BLaER1 (cell line): ENCODE measurements around the gene TMEM121B.
"Not testable (repeated sequence)": the region's sequence is repeated elsewhere in the genome, so short reads cannot be mapped to it uniquely, and the experiment has no call there.

Experiments
- H3K27ac ChIP-seq: shearing (Covaris generic); formaldehyde crosslinking; 2 replicates; pipeline ENCODE4 v1.8.1; 2022
- H3K27me3 ChIP-seq: shearing (Covaris generic); formaldehyde crosslinking; 2 replicates; pipeline ENCODE4 v1.8.1; 2022
- H3K36me3 ChIP-seq: shearing (Covaris generic); formaldehyde crosslinking; 2 replicates; pipeline ENCODE4 v1.8.1; 2022
- H3K4me1 ChIP-seq: shearing (Covaris generic); formaldehyde crosslinking; 2 replicates; pipeline ENCODE4 v1.8.1; 2022
- H3K4me2 ChIP-seq: shearing (Covaris generic); formaldehyde crosslinking; 2 replicates; pipeline ENCODE4 v1.8.1; 2022
- H3K4me3 ChIP-seq: shearing (Covaris generic); formaldehyde crosslinking; 2 replicates; pipeline ENCODE4 v1.8.1; 2022
- H3K9ac ChIP-seq: shearing (Covaris generic); formaldehyde crosslinking; 2 replicates; pipeline ENCODE4 v1.8.1; 2022
- H3K9me3 ChIP-seq: shearing (Covaris generic); formaldehyde crosslinking; 2 replicates; pipeline ENCODE4 v1.8.1; 2022
- H4K20me1 ChIP-seq: shearing (Covaris generic); formaldehyde crosslinking; 2 replicates; pipeline ENCODE4 v1.8.1; 2022
- Cebpa-rat ChIP-seq: shearing (Covaris generic); IDR thresholded peaks from 2 replicates; pipeline ENCODE4 v1.8.1; 2022

TMEM121B gene

DNA sequence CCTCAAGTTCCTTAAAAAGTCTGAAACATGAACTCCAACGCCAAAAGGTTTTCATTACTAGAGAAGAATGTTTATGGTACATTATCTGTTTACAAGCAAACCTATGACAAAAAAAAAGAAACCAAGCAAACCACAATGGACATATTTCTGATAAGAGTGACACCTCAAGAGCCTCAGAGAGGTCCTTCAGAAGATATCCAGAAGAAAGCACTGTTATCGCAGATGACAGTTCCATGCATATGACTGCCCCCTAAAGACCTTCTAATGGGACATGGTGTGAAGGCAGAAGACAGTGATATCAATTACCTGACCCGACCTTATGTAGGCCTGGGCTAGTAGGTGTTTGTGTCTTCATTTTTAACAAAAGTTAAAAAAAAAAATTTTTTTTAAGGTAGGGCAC lies 34.8 kb upstream of the TMEM121B start:
- H3K27ac ChIP-seq, result no peak overlapping the region
- peak overlapping the region; percentile 95 for H3K4me2 ChIP-seq
- no peak overlapping the region for H3K4me3 ChIP-seq
- peaks cover 20% of the 10 kb centered on the region; the same call in 1 of the 2 replicates for H3K36me3 ChIP-seq
- H3K9me3 ChIP-seq, result no peaks in the 10 kb centered on the region
- H3K27me3 ChIP-seq, result no peaks in the 10 kb centered on the region
- H3K9ac ChIP-seq, result no peak overlapping the region
- peaks cover 50% of the 10 kb centered on the region for H3K4me1 ChIP-seq
- peaks cover 77% of the 10 kb centered on the region for H4K20me1 ChIP-seq
- no peak for TF ChIP-seq Cebpa-rat

DNA sequence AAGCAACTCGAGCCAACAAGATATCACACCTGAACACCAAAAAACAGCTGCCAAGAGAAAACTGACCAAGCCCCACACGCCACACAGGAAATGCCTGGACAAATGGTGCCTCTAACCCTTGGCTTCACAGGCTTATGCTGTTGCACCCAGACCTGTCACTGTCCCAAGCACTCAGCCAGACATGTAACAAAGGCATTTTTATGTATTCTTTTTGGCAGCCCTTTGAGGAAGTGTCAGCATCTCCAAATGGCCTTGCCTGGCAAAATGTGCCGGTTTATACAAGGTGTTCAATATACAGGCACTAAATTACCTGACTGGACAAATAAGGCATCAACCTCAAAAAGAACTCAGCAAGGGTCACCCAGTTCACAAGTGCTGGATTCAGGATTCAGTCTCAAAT lies 31.8 kb upstream of the TMEM121B start:
- peaks cover 42% of the 10 kb centered on the region for H3K4me1 ChIP-seq
- no peak overlapping the region for H3K9ac ChIP-seq
- no peak overlapping the region for H3K27ac ChIP-seq
- H3K4me3 ChIP-seq, result no peak overlapping the region
- H4K20me1 ChIP-seq, result peaks cover 100% of the 10 kb centered on the region
- H3K4me2 ChIP-seq, result no peak overlapping the region
- H3K36me3 ChIP-seq, result peaks cover 40% of the 10 kb centered on the region
- H3K9me3 ChIP-seq, result no peaks in the 10 kb centered on the region
- no peak for TF ChIP-seq Cebpa-rat
- no peaks in the 10 kb centered on the region for H3K27me3 ChIP-seq

DNA sequence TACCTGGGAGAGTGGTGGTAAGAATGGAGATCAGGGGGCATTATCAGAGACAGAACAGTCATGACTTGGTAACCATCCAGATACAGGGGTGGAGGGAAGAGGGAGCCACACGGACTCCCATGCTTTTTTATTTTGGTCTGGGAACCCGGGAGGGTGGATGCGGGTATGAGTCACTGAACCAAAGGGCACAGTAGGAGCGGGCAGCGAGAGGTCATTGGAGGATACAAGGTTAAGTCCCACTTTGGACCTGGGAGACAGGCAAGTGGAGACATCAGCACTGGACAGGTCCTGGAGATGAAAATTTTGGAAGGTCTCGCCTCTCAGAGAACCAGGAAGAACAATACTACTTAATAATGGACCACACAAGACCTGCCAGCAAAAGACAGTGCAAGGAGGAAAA lies 31.2 kb upstream of the TMEM121B start:
- TF ChIP-seq Cebpa-rat, result no peak
- H4K20me1 ChIP-seq, result peaks cover 100% of the 10 kb centered on the region

DNA sequence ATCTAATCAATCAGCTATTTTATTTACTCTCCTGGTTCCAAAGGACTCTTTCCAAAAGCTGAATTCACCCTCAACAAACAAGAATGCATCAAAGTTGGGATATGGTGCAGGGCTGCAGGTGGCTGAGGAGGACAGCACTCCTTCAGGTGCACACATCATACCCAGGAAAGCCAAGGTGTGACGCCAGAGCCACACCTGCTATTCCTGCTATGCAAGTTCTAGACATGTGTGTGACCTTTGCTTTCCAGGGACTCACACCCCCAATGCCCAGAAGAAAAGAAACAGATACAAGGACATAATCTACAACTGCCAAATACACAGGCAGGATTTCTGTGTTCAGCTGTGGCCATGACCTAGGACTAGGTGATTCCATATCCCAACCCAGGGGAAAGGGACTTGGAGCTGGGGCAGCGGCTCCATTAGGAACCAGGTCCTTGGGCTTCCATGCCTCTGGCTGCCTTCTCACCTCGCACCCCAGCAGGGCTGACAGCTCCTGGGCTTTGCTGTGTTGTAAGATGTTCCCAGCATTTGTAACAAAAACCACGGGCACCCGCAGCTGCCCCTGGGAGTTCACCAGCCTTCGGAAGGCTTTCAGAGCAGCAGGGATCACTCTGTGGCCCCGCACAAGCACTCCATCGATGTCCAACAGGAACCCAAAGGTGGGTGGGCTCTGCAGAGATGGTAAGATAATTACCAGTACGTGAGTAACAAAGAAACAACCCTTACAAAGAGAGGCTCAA lies 28.1 kb upstream of the TMEM121B start:
- Histone ChIP-seq H3K4me2 (no peak overlapping the region), H3K4me1 (peaks cover 20% of the 10 kb centered on the region), H3K36me3 (peaks cover 72% of the 10 kb centered on the region), H3K9ac (no peak overlapping the region), H3K9me3 (no peaks in the 10 kb centered on the region), H3K27ac (no peak overlapping the region), H3K27me3 (no peaks in the 10 kb centered on the region), H4K20me1 (peaks cover 97% of the 10 kb centered on the region), H3K4me3 (no peak overlapping the region)
- TF ChIP-seq Cebpa-rat, result no peak

More for the DNA sequence above, 31.2 kb upstream of the TMEM121B start:
- Histone ChIP-seq H3K36me3 (peaks cover 47% of the 10 kb centered on the region), H3K27ac (no peak overlapping the region), H3K4me1 (peaks cover 36% of the 10 kb centered on the region), H3K9ac (no peak overlapping the region), H3K27me3 (no peaks in the 10 kb centered on the region), H3K4me3 (no peak overlapping the region), H3K4me2 (no peak overlapping the region), H3K9me3 (no peaks in the 10 kb centered on the region)

DNA sequence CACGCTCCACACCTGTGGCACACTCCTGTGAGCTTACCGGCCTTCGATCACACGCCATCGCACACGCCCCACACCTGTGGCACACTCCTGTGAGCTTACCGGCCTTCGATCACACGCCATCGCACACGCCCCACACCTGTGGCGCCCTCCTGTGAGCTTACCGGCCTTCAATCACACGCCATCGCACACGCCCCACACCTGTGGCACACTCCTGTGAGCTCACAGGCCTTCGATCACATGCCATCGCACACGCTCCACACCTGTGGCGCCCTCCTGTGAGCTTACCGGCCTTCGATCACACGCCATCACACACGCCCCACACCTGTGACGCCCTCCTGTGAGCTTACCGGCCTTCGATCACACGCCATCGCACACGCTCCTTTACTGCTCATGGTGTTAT lies 26.3 kb upstream of the TMEM121B start:
- peaks cover 97% of the 10 kb centered on the region for H4K20me1 ChIP-seq
- not testable (repeated sequence) for H3K9ac ChIP-seq, H3K9me3 ChIP-seq, H3K4me3 ChIP-seq, H3K27me3 ChIP-seq, H3K27ac ChIP-seq, H3K4me2 ChIP-seq
- H3K4me1 ChIP-seq, result peaks cover 20% of the 10 kb centered on the region
- peaks cover 76% of the 10 kb centered on the region for H3K36me3 ChIP-seq

DNA sequence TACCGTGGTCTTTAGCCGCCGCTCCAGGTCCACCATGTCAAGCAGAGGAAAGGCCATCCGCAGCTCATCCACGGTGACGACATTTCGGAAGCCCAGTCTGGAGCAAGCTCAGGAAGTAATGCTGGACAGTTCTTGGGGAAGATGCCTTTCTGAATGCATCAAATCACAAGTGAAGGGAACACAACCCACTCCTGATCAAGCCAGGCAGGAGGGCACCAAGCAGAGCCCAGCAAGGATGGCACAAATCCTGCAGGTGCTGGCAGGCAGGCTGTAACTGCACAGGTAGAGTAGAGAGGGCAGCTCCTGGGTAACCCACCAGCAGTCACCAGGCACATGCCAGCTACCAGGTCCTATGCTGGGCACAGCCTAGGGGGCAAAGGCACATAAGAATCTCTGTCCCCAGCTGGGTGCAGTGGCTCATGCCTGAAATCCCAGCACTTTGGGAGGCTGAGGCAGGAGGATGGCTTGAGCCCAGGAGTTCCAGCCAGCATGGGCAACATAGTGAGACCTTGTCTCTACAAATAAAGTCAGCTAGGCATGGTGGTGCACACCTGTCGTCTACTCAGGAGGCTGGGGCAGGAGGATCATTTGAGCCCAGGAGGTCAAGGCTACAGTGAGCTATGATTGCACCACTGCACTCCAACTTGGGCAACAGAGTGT lies 24.0 kb upstream of the TMEM121B start:
- no peaks in the 10 kb centered on the region for H3K9me3 ChIP-seq
- peaks cover 20% of the 10 kb centered on the region for H3K4me1 ChIP-seq
- no peak overlapping the region for H3K4me3 ChIP-seq
- H3K27ac ChIP-seq, result no peak overlapping the region
- H3K9ac ChIP-seq, result no peak overlapping the region
- no peak overlapping the region for H3K4me2 ChIP-seq
- peaks cover 98% of the 10 kb centered on the region for H3K36me3 ChIP-seq
- TF ChIP-seq Cebpa-rat, result no peak
- no peaks in the 10 kb centered on the region for H3K27me3 ChIP-seq
- H4K20me1 ChIP-seq, result peaks cover 97% of the 10 kb centered on the region

DNA sequence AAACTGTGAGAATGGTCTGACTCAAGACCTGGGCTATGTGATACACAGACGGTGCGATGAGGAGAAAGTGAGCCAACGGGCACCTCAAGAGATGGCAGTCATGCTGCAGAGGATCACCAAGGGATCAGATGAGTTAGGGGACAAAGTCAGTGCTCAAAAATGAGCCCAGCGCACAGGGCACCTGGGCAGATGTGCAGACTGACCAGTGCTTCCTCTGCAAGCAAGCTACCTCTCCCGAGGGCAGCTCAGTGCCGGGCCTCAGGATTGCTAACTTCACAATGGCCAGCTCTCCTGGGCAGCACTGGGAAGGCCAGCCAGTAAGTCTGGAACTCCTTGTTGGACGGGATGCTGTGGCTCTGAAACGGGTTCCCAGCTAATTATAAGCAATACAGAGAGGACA lies 22.7 kb upstream of the TMEM121B start:
- H3K4me2 ChIP-seq, result no peak overlapping the region
- H3K9ac ChIP-seq, result no peak overlapping the region
- H3K27me3 ChIP-seq, result no peaks in the 10 kb centered on the region
- H3K4me3 ChIP-seq, result no peak overlapping the region
- H4K20me1 ChIP-seq, result peaks cover 97% of the 10 kb centered on the region
- H3K4me1 ChIP-seq, result peaks cover 10% of the 10 kb centered on the region
- H3K9me3 ChIP-seq, result no peaks in the 10 kb centered on the region
- TF ChIP-seq Cebpa-rat, result no peak
- H3K36me3 ChIP-seq, result peaks cover 100% of the 10 kb centered on the region
- H3K27ac ChIP-seq, result no peak overlapping the region

DNA sequence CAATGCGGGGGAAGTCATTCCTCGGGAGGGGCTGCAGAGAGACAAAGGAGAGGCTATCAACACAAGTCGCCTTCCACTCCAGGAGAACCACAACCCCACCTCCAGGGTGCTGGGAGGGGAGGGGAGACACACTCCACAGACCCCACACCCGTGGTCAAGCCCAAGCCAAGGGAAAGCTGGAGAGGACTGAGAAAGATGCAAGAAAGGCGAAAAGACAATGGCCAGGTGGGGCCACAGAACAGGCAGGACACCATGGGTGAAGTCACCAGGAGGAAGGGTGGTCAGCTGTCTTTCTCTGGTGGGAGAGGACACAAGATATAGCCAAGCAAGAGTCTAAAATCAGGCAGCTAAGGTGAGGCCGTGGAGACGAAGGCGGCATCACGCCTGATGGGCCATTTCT lies 21.9 kb upstream of the TMEM121B start:
- Histone ChIP-seq H3K4me3 (no peak overlapping the region), H3K9me3 (no peaks in the 10 kb centered on the region), H3K9ac (no peak overlapping the region), H4K20me1 (peaks cover 97% of the 10 kb centered on the region), H3K4me1 (peaks cover 10% of the 10 kb centered on the region), H3K27ac (no peak overlapping the region), H3K36me3 (peaks cover 100% of the 10 kb centered on the region), H3K27me3 (no peaks in the 10 kb centered on the region), H3K4me2 (no peak overlapping the region)
- no peak for TF ChIP-seq Cebpa-rat

DNA sequence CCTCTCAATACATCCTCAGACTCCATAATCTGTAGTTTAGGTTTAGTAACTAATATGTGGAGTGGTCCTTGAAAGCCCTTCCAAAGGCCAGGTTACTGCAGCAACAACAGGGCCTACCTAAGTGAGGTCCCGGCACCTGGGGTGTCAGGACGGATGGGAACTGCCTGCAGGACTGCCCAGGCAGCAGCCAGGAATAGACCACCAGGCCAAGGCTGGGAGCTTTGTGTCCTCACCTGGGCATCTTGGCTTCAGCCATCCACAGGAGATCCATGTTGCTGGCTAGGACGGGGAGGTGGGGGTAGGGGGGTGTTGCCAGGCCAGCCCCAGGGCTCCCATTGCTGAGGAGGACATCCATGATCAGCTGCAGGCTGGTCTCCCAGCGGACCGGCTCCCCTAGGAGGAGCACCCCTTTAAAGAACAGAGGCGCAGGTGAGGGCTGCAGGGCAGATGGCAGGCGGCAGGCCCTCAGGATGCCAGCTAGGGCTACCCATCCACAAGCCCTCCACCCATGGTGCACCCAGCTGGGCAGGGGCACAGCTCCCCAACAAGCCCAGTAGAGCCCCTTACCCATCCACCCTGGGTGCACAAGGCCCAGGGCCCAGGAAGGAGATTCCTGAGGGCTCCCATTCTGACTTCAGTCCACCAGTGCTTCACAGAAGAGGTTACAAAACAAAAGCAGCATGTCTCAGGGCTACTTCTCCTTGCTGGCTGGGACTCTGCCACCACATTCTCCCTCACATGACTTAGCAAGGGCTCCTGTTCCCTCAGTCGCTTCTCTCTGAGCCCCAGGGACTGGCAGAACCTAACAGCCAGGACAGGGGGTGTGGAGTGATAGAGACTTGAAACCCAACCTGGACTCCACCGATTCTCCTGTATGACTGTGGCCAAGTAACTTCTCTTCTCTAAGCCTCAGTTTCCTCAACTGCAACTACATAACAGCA lies 19.9 kb upstream of the TMEM121B start:
- Histone ChIP-seq H3K4me2 (no peak overlapping the region), H3K27ac (no peak overlapping the region), H3K4me3 (no peak overlapping the region), H3K4me1 (peaks cover 7% of the 10 kb centered on the region), H4K20me1 (peaks cover 93% of the 10 kb centered on the region), H3K9ac (no peak overlapping the region), H3K9me3 (no peaks in the 10 kb centered on the region), H3K27me3 (no peaks in the 10 kb centered on the region), H3K36me3 (peaks cover 98% of the 10 kb centered on the region)
- TF ChIP-seq Cebpa-rat, result no peak

DNA sequence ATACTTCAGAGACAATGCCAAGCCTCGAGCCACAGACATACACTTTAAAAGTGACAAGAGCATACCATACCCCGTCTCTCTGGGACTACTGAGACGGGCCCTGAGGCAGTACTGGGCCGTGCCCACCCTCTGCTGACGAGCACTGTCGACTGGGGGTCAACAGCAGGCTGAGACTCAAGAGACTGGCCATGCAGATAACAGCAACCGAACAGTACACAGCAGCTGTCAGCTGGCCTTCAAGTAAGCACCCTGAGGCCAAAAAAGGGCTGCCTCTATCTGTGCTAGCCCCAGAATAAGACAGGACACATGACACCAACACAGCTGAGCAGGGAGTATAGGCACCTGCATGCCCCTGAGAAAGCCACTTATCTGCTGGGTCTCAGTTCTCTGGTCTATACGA lies 18.9 kb upstream of the TMEM121B start:
- H3K4me2 ChIP-seq, result no peak overlapping the region
- H3K9me3 ChIP-seq, result no peaks in the 10 kb centered on the region
- H3K27ac ChIP-seq, result no peak overlapping the region
- no peaks in the 10 kb centered on the region for H3K4me1 ChIP-seq
- H4K20me1 ChIP-seq, result peaks cover 88% of the 10 kb centered on the region
- no peak overlapping the region for H3K4me3 ChIP-seq
- peaks cover 95% of the 10 kb centered on the region for H3K36me3 ChIP-seq
- TF ChIP-seq Cebpa-rat, result no peak
- H3K9ac ChIP-seq, result no peak overlapping the region
- H3K27me3 ChIP-seq, result no peaks in the 10 kb centered on the region
